Fibroblast of skin of scalp (primary cell): ENCODE results near the gene MAPK10.
"Not testable (repeated sequence)": the region's sequence is repeated elsewhere in the genome, so short reads cannot be mapped to it uniquely, and the experiment has no call there.

Experiments
- DNase-seq: peaks from one replicate; pipeline ENCODE4 v3.0.0-alpha.2; 2013

MAPK10 gene

GRCh38 chr4:86338521-86338920 lies 21.3 kb downstream of the MAPK10 start:
- DNase-seq: no peak

GRCh38 chr4:86334020-86334750 lies 25.7 kb downstream of the MAPK10 start:
- no peak for DNase-seq

GRCh38 chr4:86333236-86333635 lies 26.6 kb downstream of the MAPK10 start:
- DNase-seq: no peak

GRCh38 chr4:86330961-86331742 lies 28.7 kb downstream of the MAPK10 start:
- no peak for DNase-seq

DNA sequence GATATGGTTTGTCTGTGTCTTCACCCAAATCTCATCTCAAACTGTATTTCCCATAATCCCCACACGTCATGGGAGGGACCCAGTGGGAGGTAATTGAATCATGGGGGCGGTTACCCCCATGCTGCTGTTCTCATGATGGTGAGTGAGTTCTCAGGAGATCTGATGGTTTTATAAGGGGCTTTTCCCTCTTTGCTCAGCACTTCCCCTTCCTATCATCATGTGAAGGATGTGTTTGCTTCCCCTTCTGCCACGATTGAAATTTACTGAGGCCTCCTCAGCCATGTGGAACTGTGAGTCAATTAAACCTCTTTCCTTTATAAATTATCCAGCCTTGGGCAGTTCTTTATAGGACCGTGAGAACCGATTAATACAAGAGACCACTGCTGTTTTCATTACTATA lies 29.4 kb downstream of the MAPK10 start:
- not testable (repeated sequence) for DNase-seq

- no peak for DNase-seq
Measured at GRCh38 chr4:86329431-86329830, 30.4 kb downstream of the MAPK10 start.

- no peak for DNase-seq
Measured at GRCh38 chr4:86326400-86326799, 33.5 kb downstream of the MAPK10 start.

- DNase-seq: no peak
Measured at GRCh38 chr4:86319390-86319789, 40.5 kb downstream of the MAPK10 start.

DNA sequence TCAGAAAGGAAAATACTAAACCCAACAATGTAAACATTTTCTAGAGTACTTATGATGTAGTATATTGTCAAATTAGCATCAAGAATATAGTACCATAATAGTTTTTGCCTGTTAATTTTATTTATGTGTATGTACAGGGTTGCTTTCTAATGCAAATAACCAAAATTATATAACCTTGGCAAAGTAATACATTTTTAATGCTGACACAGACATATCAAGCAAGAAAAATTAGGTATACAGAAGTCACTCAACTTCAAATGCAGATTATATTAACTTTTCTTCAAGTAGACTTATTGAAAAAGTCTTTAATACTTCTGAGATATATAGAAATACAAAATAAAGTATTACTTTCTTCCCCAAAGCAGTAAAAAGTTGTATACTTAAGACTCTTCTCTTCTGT lies 44.3 kb downstream of the MAPK10 start:
- no peak for DNase-seq

- no peak for DNase-seq
Measured at GRCh38 chr4:86313656-86314055, 46.2 kb downstream of the MAPK10 start.

DNA sequence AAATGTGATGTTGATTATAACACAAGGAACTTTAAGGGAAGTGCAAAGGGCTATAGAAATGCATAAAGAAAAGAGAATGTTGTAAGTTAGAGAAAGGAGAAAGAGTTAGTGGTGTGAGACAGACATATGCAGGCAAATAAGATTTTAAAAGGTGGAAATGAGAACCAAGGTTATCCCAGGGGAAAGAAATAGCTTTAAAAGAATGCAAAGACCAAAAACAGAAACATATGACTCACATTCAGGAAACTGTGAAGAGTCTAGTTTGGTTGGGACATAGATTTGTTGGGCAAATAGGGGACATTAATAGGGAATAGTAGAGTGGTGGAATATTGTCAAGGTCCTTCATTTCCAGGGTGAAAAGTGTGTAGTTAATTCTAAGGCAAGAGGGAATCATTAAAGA lies 52.4 kb downstream of the MAPK10 start:
- peak; percentile 15 for DNase-seq

GRCh38 chr4:86306816-86307215 lies 53.0 kb downstream of the MAPK10 start:
- peak; percentile 58 for DNase-seq

DNA sequence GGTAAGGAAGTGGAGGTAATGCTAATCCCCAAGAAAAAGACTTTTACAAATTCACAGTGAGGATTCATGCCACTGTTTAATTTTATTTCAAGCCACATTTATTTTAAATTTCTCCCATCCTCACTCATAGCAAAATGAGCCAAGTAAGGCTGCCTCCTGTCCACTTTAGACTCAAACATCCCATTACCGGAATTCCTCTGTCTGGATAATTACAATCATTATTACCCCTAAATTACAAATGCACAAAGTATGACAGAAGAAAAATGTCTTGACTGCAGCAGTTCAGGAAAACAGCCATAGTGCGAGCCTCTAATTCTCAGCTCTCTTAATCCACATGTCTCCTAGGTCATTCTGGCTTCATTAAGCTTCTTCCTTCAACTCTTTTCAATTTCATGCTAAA lies 57.0 kb downstream of the MAPK10 start:
- DNase-seq: no peak

DNA sequence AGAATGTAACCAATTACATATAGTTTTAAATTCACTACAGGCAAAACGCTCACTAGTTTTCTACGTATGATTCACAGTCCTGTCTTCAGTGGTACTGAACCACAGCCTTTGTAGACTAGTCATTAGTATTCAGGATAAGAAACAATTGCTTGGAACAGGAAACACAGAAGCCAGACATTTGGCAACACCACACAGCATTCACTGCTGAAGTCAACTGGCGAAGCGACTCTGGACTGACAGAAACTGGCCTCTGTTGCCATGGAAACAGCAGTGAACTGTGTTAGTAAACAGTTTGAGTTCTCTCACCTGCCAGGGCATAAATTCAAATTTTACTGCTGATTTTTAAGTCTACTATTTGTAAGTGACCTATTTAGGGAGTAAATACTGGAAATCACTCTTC lies 57.6 kb downstream of the MAPK10 start:
- no peak for DNase-seq

GRCh38 chr4:86300516-86300915 lies 59.3 kb downstream of the MAPK10 start:
- no peak for DNase-seq

DNA sequence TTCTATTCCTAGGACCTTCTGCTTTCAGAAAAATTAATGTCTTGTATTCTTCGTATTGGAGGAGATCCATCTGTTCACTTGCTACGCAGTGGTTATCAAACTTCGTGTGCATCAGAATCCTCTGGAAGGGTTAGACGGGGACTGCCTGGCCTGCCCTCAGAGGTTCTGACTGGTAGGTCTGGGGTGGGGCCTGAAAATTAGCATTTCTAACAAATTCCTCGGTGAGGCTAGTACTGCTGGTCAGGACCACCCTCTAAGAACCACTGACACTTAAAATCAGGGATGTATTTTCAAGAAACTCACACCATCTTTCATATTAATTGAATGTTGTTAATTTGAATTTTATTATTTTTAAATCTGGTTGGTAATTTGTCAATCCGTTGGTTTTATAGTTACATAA lies 63.0 kb downstream of the MAPK10 start:
- DNase-seq: no peak

DNA sequence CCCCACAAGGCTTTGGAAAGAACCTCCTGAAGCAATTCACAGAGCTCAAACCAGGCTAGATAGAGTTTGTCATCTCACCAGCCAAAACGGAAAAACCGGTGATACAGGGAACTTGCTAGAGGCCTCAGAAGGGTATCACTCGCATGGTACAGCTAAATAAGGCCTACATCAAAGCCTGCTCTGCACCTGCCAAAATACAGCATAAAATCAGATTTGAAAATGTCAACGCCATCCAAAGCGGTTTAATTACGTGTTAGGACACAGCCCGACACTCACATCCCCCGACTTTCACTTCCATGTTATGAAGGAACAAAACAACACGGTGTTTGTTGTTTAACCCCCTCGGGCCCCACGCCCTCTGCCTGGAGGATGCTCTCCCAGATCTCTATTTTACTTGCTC lies 65.0 kb downstream of the MAPK10 start:
- no peak for DNase-seq

GRCh38 chr4:86291180-86291579 lies 68.7 kb downstream of the MAPK10 start:
- no peak for DNase-seq

GRCh38 chr4:86286726-86287125 lies 73.1 kb downstream of the MAPK10 start:
- no peak for DNase-seq

DNA sequence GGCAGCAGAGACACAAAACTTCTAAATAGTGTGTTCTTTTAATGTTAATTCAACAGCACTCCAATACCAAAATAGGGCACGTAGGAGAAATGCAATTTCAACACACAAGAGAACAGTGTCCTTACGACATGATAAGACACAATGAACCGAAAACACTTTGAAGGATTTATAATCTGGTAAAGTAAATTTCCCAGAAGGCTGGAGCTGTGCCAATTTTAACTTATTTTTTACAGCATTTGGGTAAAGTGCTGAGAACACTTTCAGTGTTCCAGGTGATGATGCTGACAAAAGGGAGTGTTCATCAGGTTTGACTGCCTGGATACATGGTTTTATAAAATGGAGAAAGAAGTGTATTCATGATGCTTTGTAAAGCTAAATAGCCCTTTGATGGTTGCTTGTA lies 76.5 kb downstream of the MAPK10 start:
- DNase-seq: no peak

DNA sequence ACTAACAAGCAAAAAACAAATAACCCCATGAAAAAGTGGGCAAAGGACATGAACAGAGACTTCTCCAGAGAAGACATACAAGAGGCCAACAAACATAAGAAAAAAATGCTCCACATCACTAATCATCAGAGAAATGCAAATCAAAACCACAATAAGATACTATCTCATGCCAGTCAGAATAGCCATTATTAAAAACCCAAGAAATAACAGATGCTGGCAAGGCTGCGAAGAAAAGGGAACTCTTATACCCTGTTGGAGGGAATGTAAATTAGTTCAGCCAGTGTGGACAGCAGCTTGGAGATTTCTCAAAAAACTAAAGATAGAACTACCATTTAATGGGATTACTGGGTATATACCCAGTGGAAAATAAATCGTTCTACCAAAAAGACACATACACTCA lies 79.6 kb downstream of the MAPK10 start:
- no peak for DNase-seq

- no peak for DNase-seq
Measured at GRCh38 chr4:86279293-86279960, 80.4 kb downstream of the MAPK10 start.

- DNase-seq: no peak
Measured at GRCh38 chr4:86278126-86278525, 81.7 kb downstream of the MAPK10 start.

GRCh38 chr4:86274642-86275041 lies 85.2 kb downstream of the MAPK10 start:
- DNase-seq: no peak
